Breast epithelium (tissue), 4 donors: ENCODE measurements around the gene SPECC1L. TPM values are rescaled to one million over a fixed set of nuclear protein-coding genes. Genes with fewer than 3 reads are reported as not detected.

Experiments
- DNase-seq, 2 donors: peaks; one replicate each; pipeline ENCODE4 v3.0.0-alpha.2; 2019; ENCODE audit warnings: low spot score in 2 of 2
- H3K27ac ChIP-seq, 2 donors: fragments of 200-600 bp; sonication (generic) in 1 of 2; one replicate each; pipeline ENCODE4 v1.5.1; 2016 to 2019; ENCODE audit warnings: mild to moderate bottlenecking in 1 of 2
- H3K27me3 ChIP-seq, 2 donors: fragments of 200-600 bp; sonication (generic) in 1 of 2; one replicate each; pipeline versions ENCODE4 v1.5.1 to v1.6.0; 2017 to 2019; ENCODE audit warnings: control low read depth in 1 of 2, mild to moderate bottlenecking in 1 of 2
- H3K36me3 ChIP-seq: fragments of 200-600 bp; one replicate; pipeline ENCODE4 v1.5.1; 2019
- H3K4me1 ChIP-seq, 2 donors: fragments of 200-600 bp; sonication (generic); one replicate each; pipeline ENCODE4 v1.5.1; 2016 to 2019; ENCODE audit warnings: control low read depth in 1 of 2
- H3K4me3 ChIP-seq, 3 donors: fragments of 200-600 bp; sonication (generic); 1 replicate in 2 of 3; 2 replicates in 1 of 3; pipeline ENCODE4 v1.5.1; 2016 to 2019; ENCODE audit warnings: mild to moderate bottlenecking in 3 of 3, moderate library complexity in 2 of 3
- H3K9me3 ChIP-seq, 2 donors: fragments of 200-600 bp; sonication (generic) in 1 of 2; one replicate each; pipeline ENCODE4 v1.5.1; 2016 to 2019; ENCODE audit warnings: control low read depth in 1 of 2
- POLR2A ChIP-seq: fragments of 450-650 bp; IDR thresholded peaks from one replicate; pipeline ENCODE4 v1.6.1; 2016; ENCODE audit warnings: antibody characterized with exemption, mild to moderate bottlenecking, moderate library complexity
- POLR2AphosphoS5 ChIP-seq, 3 donors: sonication (generic); formaldehyde crosslinking; IDR thresholded peaks; one replicate each; pipeline ENCODE4 v1.6.1; 2017; ENCODE audit warnings: antibody characterized with exemption in 3 of 3
- intact Hi-C: fragments of 100-400 bp; cut with DNase I; formaldehyde crosslinking; loops from one replicate; pipeline ENCODE4 v1.15.1; 2023; ENCODE audit warnings: low total_unique reads
- total RNA-seq, 3 donors: library from RNA; depleted of rRNA; stranded (reverse); fragments of >200 nt; gene quantifications; one replicate each; pipeline ENCODE4 v1.1.0, GENCODE V29; 2016
- TF ChIP-seq, protein P1 (sequence below), 3 donors: fragments of 450-650 bp; IDR thresholded peaks; one replicate each; pipeline ENCODE4 v1.5.1; 2016 to 2017; ENCODE audit warnings: antibody characterized with exemption in 3 of 3, mild to moderate bottlenecking in 3 of 3, moderate library complexity in 3 of 3

The SPECC1L gene
- total RNA-seq, 3 donors from 2014 or later, result 33.4 to 61.0 (median 53.7) TPM

GRCh38 chr22:24324137-24324536 is 53.5 kb downstream of the SPECC1L start:
- no peak for DNase-seq
- Histone ChIP-seq H3K27ac (peak overlapping the region in 1 of 2 donors; percentile 16), H3K4me3 (no peak overlapping the region), H3K4me1 (no peaks in the 10 kb centered on the region), H3K9me3 (no peaks in the 10 kb centered on the region), H3K36me3 (no peaks in the 10 kb centered on the region), H3K27me3 (no peaks in the 10 kb centered on the region)
- TF ChIP-seq POLR2A (no peak), POLR2AphosphoS5 (IDR thresholded peaks at IDR 0.05) (no peak)
- TF ChIP-seq, protein P1, sequence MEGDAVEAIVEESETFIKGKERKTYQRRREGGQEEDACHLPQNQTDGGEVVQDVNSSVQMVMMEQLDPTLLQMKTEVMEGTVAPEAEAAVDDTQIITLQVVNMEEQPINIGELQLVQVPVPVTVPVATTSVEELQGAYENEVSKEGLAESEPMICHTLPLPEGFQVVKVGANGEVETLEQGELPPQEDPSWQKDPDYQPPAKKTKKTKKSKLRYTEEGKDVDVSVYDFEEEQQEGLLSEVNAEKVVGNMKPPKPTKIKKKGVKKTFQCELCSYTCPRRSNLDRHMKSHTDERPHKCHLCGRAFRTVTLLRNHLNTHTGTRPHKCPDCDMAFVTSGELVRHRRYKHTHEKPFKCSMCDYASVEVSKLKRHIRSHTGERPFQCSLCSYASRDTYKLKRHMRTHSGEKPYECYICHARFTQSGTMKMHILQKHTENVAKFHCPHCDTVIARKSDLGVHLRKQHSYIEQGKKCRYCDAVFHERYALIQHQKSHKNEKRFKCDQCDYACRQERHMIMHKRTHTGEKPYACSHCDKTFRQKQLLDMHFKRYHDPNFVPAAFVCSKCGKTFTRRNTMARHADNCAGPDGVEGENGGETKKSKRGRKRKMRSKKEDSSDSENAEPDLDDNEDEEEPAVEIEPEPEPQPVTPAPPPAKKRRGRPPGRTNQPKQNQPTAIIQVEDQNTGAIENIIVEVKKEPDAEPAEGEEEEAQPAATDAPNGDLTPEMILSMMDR (IDR thresholded peaks at IDR 0.05), result no peak
- intact Hi-C loops, result no loop called here

- H3K27ac ChIP-seq, result no peak overlapping the region
- no peaks in the 10 kb centered on the region for H3K27me3 ChIP-seq
- intact Hi-C loops, result no loop called here
- no peak for DNase-seq
- H3K4me3 ChIP-seq, result no peak overlapping the region
- H3K4me1 ChIP-seq, result no peaks in the 10 kb centered on the region
- H3K36me3 ChIP-seq, result no peaks in the 10 kb centered on the region
- no peaks in the 10 kb centered on the region for H3K9me3 ChIP-seq
- TF ChIP-seq, protein P1 (IDR thresholded peaks at IDR 0.05), result peak in 2 of 3 donors; percentile 52 to 58
- TF ChIP-seq POLR2A, result no peak
These were observed 54.6 kb downstream of the SPECC1L start for GRCh38 chr22:24325105-24325757.

- TF ChIP-seq, protein P1 (IDR thresholded peaks at IDR 0.05), result no peak
- TF ChIP-seq POLR2A, result no peak
- no peak for TF ChIP-seq POLR2AphosphoS5 (IDR thresholded peaks at IDR 0.05)
- Histone ChIP-seq H3K36me3 (no peaks in the 10 kb centered on the region), H3K27me3 (no peaks in the 10 kb centered on the region), H3K4me1 (no peaks in the 10 kb centered on the region), H3K27ac (no peak overlapping the region), H3K9me3 (no peaks in the 10 kb centered on the region), H3K4me3 (no peak overlapping the region)
- no peak for DNase-seq
- intact Hi-C loops, result no loop called here
These were observed 55.6 kb downstream of the SPECC1L start for GRCh38 chr22:24326266-24326665.

DNA sequence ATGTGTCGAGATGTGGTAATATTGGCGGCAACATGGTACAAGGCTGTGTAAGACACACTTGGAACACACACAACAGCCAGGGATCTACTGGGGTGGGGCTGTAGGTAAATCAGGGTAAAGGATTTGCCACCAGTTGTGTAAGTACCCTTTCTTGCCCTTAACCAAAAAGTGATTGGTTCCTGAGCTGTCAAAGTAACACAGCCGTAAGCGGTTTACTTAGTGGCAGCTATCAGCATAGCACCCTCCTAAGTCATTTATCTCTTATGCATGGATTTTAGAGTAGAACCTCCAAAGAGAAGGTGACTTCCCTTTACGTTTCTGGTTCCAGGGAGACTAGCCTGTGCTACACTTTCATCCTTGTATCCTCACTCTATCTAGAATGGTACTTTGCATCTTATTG is 57.2 kb downstream of the SPECC1L start:
- DNase-seq, result no peak
- no peak overlapping the region for H3K27ac ChIP-seq
- H3K36me3 ChIP-seq, result no peaks in the 10 kb centered on the region
- H3K27me3 ChIP-seq, result no peaks in the 10 kb centered on the region
- intact Hi-C loops, result no loop called here
- no peaks in the 10 kb centered on the region for H3K4me1 ChIP-seq
- H3K4me3 ChIP-seq, result no peak overlapping the region
- no peak for TF ChIP-seq POLR2AphosphoS5 (IDR thresholded peaks at IDR 0.05)
- no peak for TF ChIP-seq POLR2A
- H3K9me3 ChIP-seq, result no peaks in the 10 kb centered on the region

DNA sequence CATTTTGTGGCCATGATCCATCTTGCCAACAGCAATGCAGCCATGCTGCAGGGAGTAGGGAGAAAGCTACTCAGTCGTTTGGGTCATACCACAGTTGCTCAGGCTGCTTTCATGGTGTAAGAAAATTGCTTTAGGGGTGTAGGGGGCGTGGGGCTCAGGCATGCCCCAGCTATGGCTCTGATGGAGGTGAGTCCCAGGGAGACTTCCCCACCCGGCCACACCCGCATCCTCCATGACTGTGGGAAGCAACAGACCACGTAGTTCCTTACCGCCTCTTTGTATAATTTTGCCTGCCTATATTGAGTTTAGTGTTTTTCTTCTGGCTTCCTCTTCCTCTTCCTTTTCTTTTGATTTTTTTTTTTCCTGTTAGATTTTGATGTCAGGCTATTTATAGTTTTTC is 58.8 kb downstream of the SPECC1L start:
- Histone ChIP-seq H3K27ac (no peak overlapping the region), H3K27me3 (no peaks in the 10 kb centered on the region), H3K4me3 (no peak overlapping the region), H3K36me3 (no peaks in the 10 kb centered on the region), H3K4me1 (no peaks in the 10 kb centered on the region), H3K9me3 (no peaks in the 10 kb centered on the region)
- intact Hi-C loops, result no loop called here
- no peak for DNase-seq
- TF ChIP-seq POLR2AphosphoS5 (IDR thresholded peaks at IDR 0.05), result no peak
- TF ChIP-seq, protein P1 (IDR thresholded peaks at IDR 0.05), result no peak
- TF ChIP-seq POLR2A, result no peak
